ENCODE results near the gene ACOXL. TPM values are rescaled to one million over a fixed set of nuclear protein-coding genes. Genes with fewer than 3 reads are reported as not detected.

ACOXL gene
- total RNA-seq, 1 experiment from 2014 or later = not detected

DNA sequence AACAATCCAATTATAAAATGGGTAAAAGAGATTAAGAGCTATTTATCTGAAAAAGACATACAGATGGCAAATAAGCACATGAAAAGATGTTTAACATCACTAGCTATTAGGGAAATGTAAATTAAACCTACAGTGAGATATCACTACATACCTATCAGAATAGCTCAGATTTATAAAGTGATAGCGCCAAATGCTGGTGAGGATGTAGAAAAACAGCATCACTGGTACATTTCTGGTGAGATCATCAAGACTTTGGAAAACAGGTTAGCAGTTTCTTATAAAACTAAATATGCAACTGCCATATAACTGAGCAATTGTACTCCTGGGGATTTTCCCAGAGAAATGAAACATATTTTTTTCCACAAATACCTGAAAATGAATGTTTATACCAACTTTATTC lies 100.4 kb downstream of the ACOXL start:
- H3K9me3 ChIP-seq (replicated peaks) = no peaks in the 10 kb centered on the region; the same call in 1 of the 2 replicates
- no peak for DNase-seq
- no peak overlapping the region for H3K27ac ChIP-seq
- H3K4me1 ChIP-seq = peaks cover 14% of the 10 kb centered on the region
- H3K4me3 ChIP-seq = no peak overlapping the region
- H3K36me3 ChIP-seq = no peaks in the 10 kb centered on the region
- no peaks in the 10 kb centered on the region for H3K27me3 ChIP-seq

DNA sequence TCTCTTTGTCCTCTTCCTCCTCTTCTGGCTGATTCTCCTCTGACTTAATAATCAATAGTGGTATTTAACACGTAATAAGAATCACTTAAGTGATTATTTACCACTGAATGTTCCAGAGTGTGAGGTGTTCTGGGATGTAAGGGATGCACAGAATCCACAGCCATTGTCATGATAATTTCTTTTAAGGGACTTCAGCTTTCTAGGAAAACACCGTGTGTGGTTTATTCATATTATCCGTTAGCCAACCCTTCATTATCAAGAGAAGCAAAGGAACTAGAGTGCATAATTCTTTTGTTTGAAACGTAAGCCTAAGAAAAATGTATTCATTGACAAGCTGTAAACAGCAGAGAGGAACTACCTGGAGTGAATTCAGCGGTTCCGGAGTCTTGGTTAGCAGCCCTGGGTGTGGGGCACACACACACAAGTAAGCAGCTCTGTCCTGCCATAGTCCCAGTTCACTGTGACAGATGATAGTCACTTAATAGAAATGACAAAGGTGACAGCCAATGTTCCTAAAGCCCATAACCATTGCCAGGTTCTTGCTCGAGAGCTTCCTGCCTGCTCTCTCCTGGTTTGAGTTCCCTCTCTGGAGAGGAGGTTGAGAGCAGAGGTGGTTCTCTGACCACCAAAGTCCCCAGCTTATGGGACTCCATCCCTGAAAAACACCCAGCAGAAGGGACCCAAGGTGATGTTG lies 101.9 kb downstream of the ACOXL start:
- H3K36me3 ChIP-seq = no peaks in the 10 kb centered on the region
- H3K9me3 ChIP-seq (replicated peaks) = no peaks in the 10 kb centered on the region; the same call in 1 of the 2 replicates
- no peaks in the 10 kb centered on the region for H3K27me3 ChIP-seq
- H3K27ac ChIP-seq = no peak overlapping the region
- H3K4me1 ChIP-seq = peaks cover 29% of the 10 kb centered on the region
- no peak overlapping the region for H3K4me3 ChIP-seq
- no peak for DNase-seq

DNA sequence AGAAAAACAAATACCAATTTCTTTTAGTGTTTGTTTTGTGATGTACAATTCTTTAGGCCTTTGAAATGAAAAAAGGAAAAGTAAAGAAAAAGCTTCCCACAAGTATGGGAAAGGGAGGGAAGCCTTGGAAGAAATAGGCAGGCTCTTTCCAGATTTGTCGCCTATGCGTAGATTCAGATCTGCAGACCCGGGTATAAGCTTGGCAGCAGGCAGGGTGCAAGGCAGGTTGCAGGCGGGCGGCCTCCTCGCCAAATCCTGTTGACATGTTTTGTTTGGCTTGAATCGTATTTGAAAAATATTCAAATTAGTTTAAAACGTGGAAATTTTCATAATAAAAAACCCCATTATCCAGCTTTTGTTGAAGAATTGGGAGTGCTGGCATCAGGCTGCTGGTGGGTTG lies 104.3 kb downstream of the ACOXL start:
- Histone ChIP-seq H3K9me3 (replicated peaks) (no peaks in the 10 kb centered on the region), H3K4me1 (peaks cover 33% of the 10 kb centered on the region), H3K4me3 (no peak overlapping the region), H3K27ac (peak overlapping the region; percentile 80), H3K36me3 (no peaks in the 10 kb centered on the region), H3K27me3 (no peaks in the 10 kb centered on the region)
- no peak for DNase-seq

DNA sequence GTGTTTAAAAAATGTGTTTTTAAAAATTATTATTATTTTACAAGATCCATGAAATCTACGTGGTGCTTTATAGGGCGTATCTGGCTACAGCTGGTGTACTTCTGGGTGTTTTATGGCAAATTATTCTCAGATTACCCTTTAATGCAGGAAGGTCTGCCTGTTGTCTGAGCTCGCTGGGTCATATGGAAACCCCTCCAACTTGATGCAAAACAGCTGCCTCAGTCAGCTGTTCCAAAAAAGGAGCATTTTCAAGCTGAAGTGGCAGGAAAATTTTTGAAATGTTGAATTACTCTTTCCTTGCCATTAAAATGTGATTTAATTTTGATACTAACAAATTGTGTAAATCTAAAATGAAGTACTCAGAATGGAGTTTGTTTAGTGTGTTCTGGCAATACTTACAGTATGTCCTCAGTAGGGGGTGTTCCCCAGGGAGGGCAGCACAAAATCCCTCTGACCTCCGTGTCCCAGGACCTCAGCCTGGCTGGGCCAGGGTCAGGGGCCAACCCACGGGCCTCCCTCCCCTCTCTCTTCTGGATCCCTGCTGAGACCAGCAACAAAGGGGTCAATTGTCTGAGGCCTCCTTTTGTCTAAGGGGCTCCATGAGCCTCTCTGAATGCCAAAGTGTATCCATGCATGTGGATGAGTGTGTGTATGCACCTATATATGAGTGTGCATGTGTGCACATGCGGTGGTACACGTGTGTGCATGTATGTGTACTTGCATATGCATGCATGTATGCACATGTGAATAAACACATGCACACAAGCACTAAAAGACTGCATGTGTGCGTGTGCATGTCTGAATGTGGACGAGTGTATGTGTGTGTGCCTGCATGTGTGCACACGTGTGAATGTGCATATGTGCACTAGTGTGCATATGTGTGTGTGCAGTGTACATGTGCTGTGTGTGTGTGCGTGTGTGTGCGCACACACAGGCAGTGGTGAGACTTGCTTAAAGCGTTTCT lies 105.4 kb downstream of the ACOXL start:
- Histone ChIP-seq H3K4me3 (no peak overlapping the region), H3K27me3 (no peaks in the 10 kb centered on the region), H3K9me3 (replicated peaks) (no peaks in the 10 kb centered on the region), H3K4me1 (peaks cover 33% of the 10 kb centered on the region), H3K27ac (peak overlapping the region; percentile 80), H3K36me3 (no peaks in the 10 kb centered on the region)
- peak; percentile 56 to 76 for DNase-seq

DNA sequence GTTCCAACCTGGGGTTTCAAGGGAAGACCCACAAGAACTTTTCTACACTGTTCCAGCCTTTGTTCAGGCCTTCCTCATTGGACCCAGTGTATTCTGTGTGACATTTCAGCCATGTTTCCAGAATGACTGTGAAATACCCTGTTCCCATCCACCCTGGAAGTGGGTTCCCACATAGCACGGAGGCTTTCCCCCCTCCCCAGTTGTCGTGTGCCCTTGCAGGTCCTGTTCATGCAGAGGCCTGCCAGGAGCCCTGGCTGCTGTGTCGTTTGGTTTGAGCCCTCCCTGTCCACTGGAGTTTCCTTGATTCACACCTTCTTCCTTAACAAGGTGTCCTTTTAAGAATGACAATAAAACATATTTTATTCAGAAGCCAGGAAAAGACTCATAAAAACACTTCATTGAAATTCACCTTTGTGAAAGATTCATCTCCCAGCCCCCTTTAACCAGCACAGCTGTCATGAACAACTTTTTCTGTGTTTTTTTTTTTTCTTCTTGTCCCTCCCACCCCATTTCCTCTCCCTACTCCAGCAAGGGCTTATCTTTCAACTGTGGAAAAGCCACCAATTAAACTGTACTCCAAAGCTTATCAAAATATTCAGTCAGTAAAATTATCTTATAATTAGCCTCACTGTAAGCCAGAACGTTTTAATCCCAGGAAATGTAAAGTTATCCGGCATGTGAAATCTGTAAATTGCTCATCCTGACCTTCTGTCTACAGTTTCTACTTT lies 106.4 kb downstream of the ACOXL start:
- Histone ChIP-seq H3K36me3 (no peaks in the 10 kb centered on the region), H3K4me1 (peaks cover 36% of the 10 kb centered on the region), H3K9me3 (replicated peaks) (no peaks in the 10 kb centered on the region), H3K4me3 (no peak overlapping the region), H3K27me3 (no peaks in the 10 kb centered on the region), H3K27ac (peak overlapping the region; percentile 80)
- peak in 1 of 2 experiments; percentile 56 for DNase-seq

DNA sequence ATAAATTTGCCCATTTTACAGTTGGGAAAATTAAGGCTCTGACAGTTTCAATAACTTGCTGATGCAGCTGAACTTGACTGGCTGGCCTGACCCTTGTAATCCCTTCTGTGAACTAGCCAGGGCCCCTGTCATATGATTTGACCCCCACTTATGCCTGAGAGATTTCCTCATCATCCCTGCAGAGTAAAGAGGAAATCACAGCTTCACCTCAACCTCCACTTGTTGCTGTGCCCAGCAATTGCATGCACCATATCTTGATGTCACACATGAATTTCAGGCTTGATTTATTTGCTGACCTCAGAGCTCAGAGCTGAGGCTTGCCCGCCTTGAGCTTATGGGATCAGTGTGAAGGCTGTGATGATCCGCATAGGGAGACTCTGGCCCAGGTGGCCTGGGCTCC lies 108.1 kb downstream of the ACOXL start:
- Histone ChIP-seq H3K27ac (no peak overlapping the region), H3K4me3 (no peak overlapping the region), H3K4me1 (peaks cover 36% of the 10 kb centered on the region), H3K9me3 (replicated peaks) (no peaks in the 10 kb centered on the region), H3K27me3 (no peaks in the 10 kb centered on the region), H3K36me3 (no peaks in the 10 kb centered on the region)
- no peak for DNase-seq

DNA sequence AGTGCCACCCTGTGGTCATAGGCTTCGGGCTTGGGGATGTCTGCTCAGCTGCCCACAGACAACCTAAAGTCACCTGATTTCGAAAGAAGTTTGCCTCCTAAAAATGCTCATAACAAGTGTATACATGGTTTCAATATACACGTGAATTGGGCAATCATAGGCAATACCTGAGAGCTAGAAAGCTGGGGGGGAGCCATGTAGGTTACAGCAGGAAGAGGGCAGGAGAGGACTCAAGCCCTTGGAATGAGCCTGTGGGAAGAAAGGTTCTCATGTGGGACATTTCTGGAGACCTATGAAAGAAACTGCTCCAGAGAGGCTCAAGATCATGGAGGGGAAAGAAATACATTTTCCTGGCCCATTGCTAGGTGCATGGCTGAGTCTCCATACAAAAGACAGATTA lies 109.7 kb downstream of the ACOXL start:
- H3K4me3 ChIP-seq = no peak overlapping the region
- H3K9me3 ChIP-seq (replicated peaks) = no peaks in the 10 kb centered on the region
- H3K36me3 ChIP-seq = no peaks in the 10 kb centered on the region
- H3K4me1 ChIP-seq = peaks cover 35% of the 10 kb centered on the region
- no peaks in the 10 kb centered on the region for H3K27me3 ChIP-seq
- H3K27ac ChIP-seq = no peak overlapping the region
- no peak for DNase-seq

DNA sequence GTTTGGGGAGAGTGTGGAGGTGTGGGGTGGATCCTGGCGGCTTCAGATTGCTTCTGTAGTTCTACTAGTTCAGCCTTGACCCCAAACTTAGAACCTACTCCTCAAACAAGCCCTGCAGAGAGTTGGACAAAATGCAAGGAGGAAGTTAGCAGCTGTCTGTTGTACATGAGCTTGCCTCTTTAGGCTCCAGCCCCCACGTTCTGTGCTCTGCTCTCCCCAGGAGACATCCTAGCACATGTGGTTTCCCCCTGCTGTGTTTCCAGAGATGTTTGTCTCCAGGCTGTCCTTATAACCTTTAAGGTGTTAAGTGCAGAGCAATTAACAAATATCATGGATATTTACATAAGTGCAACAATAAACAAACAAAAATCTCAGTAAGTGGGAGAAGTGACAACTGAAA lies 111.1 kb downstream of the ACOXL start:
- Histone ChIP-seq H3K27me3 (no peaks in the 10 kb centered on the region), H3K27ac (no peak overlapping the region), H3K4me3 (no peak overlapping the region), H3K36me3 (no peaks in the 10 kb centered on the region), H3K9me3 (replicated peaks) (no peaks in the 10 kb centered on the region), H3K4me1 (peaks cover 22% of the 10 kb centered on the region)
- DNase-seq = peak in 1 of 2 experiments; percentile 43

DNA sequence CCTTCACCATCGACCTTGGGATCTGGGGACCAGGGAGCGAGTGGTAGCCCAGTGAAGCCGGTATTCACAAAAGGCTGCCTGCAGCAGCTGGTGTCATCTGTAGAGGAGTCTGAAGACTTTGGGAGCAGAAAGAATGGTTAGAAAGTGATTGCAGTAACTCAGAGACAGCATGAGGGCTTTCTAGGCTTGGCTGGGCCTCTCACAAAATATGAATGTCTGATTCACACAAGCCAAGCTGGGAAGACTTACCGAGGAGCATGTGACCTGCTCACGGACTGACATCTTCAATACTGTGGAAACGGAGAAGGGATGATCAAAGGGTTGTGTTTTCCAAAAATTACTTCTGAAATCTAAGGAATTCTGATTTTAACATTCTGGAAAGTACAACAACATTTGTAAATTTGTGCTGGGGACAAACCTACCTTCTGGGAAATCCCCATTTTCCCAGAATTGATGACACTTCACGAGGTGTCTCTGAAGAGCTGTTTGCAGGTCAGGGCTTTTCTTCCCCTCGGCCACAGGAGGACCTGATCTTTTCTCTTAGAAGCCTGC lies 111.7 kb downstream of the ACOXL start:
- Histone ChIP-seq H3K9me3 (replicated peaks) (no peaks in the 10 kb centered on the region), H3K27me3 (no peaks in the 10 kb centered on the region), H3K27ac (no peak overlapping the region), H3K36me3 (no peaks in the 10 kb centered on the region), H3K4me1 (peaks cover 17% of the 10 kb centered on the region), H3K4me3 (no peak overlapping the region)
- DNase-seq = no peak

DNA sequence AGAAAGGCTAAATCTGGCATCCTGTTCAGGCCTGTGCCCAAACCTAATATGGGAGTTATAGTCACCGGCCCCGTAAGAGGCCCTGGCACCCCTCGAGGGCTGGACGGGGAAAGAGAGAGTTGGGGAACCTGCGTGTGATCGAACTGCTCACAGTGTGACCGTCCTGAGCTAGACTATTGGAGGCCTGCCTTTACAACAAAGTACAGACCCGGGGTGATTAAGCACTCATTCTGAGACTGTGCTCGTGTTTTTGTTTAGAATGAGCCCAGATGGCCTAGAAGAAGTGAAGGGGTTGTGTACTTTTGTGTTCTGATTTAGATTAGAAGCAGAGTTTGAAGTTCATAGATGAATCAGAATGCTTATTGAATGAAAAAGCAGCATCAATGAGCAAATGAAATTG lies 115.3 kb downstream of the ACOXL start:
- Histone ChIP-seq H3K27ac (no peak overlapping the region), H3K27me3 (no peaks in the 10 kb centered on the region), H3K36me3 (no peaks in the 10 kb centered on the region), H3K4me3 (no peak overlapping the region), H3K9me3 (replicated peaks) (no peaks in the 10 kb centered on the region), H3K4me1 (peaks cover 10% of the 10 kb centered on the region; the same call in 1 of the 2 replicates)
- DNase-seq = no peak

DNA sequence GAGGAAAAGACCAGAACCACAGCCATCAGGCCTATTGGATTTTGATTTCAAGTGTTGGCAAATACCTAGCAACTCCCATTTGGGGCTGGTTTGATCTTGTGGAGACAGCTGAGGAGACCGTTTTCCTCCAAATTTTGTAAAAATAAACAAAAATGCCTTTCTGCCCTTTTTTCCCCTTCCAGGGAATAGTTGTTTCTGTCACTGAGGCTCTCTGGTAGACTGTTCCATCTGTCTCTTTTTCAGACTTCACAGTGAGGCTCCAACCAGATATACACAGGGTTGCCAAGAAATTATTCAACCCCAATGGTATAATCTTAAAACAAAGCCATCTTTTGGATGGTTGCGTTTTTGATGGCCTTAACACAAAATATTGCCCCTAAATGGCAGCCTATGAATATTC lies 115.7 kb downstream of the ACOXL start:
- no peak overlapping the region for H3K4me3 ChIP-seq
- H3K36me3 ChIP-seq = no peaks in the 10 kb centered on the region
- H3K9me3 ChIP-seq (replicated peaks) = no peaks in the 10 kb centered on the region
- no peaks in the 10 kb centered on the region for H3K27me3 ChIP-seq
- peaks cover 10% of the 10 kb centered on the region; the same call in 1 of the 2 replicates for H3K4me1 ChIP-seq
- H3K27ac ChIP-seq = no peak overlapping the region
- no peak for DNase-seq

DNA sequence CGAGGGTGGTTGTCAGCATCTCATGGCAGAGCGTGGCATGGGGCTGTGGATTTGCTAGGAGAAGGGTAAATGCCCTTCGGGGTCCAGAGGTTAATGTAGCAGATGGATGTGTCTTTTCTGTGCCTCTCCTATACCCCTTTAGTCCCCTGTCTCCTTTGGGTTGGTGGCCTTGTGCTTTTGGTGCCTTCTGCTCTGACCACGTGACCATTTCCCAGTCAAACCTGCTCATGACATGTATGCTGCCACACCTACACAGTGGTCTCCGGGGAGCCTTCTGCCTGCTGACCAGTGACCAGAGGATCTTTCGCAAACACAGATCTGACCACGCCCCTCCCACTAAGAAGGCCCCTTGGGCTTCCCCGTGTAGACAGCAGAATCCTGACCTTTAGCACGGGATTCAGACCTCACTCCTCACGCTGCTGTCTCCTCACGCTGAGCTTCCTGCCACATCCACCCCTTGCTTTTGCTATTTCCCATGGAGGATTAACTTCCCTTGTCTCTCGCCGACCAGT lies 116.2 kb downstream of the ACOXL start:
- H3K27ac ChIP-seq = no peak overlapping the region
- no peak for DNase-seq
- no peaks in the 10 kb centered on the region for H3K9me3 ChIP-seq (replicated peaks)
- H3K4me1 ChIP-seq = peaks cover 10% of the 10 kb centered on the region; the same call in 1 of the 2 replicates
- no peaks in the 10 kb centered on the region for H3K36me3 ChIP-seq
- H3K27me3 ChIP-seq = no peaks in the 10 kb centered on the region
- no peak overlapping the region for H3K4me3 ChIP-seq

DNA sequence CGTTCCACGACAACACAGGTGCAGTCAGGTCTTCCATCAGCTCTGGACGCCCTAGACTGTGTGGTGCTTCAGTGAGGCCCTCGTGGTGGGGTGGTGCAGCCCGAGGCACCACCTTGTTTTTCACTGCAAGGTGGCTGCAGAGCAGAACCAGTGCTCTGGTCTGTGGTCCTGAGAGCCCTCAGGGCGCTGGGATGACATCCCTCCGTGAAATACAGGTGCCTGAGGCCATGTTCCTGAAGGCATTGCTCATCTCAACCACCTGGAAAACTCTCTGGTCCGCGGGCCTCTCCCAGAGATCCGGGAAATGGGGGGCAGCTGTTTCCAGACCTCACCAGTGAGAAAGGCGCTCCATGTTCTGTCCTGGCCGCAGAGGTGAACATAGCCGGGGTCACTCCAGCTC lies 119.2 kb downstream of the ACOXL start:
- no peaks in the 10 kb centered on the region for H3K36me3 ChIP-seq
- no peak overlapping the region for H3K4me3 ChIP-seq
- no peaks in the 10 kb centered on the region for H3K9me3 ChIP-seq (replicated peaks)
- peaks cover 6% of the 10 kb centered on the region; the same call in 1 of the 2 replicates for H3K4me1 ChIP-seq
- no peak for DNase-seq
- no peak overlapping the region for H3K27ac ChIP-seq
- H3K27me3 ChIP-seq = no peaks in the 10 kb centered on the region

DNA sequence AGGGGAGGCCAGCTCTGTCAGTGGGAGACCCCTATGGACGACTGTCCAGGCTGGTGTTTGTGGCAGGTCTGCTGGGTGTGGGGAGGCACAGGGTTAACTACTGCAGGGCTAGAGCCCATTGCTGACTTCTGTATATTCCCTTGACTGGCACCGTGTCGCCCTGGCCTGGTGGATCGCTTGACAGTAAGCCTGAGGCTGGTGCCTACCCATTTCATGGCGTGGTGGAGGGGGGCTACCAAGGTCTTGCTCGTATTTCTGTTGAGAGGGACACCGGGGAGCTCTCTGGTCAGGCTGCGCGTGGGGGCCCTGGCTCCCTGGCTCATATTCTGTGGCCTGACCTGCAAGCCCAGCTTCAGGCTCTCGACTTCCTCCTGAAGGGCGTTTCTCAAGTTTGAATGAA lies 119.7 kb downstream of the ACOXL start:
- H3K27me3 ChIP-seq = no peaks in the 10 kb centered on the region
- 0 out of 2 replicates have a peak, but pooled peaks cover 1% of the 10 kb centered on the region for H3K4me1 ChIP-seq
- no peaks in the 10 kb centered on the region for H3K9me3 ChIP-seq (replicated peaks)
- H3K27ac ChIP-seq = no peak overlapping the region
- no peak overlapping the region for H3K4me3 ChIP-seq
- DNase-seq = no peak
- H3K36me3 ChIP-seq = no peaks in the 10 kb centered on the region

Measured in SJCRH30 (cell line).